ENCODE measurements around the gene PCDH10. TPM values are rescaled to one million over a fixed set of nuclear protein-coding genes. Genes with fewer than 3 reads are reported as not detected.
"Not testable (repeated sequence)": the region's sequence is repeated elsewhere in the genome, so short reads cannot be mapped to it uniquely, and the experiment has no call there.

Gene PCDH10
- total RNA-seq, 2 experiments from 2014 or later: not detected

DNA sequence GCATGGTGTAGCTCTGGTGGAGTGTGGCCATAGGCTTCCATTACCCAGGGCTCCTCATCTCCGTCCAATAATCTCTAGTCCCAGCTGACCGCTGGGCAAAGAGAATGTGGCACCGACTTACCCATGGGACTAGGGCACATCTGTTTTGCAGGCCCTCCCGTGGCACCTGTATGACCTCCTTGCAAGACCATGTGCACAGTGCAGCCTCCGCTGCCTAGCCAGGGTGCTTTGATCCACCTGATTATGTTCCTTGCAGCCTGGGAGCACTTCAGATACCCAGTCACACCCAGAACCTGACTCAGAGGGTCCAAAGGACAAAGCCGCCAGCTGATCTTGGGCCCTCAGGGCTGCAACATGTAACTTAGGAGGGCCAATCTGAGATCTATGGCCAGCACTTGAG is 84.8 kb downstream of the PCDH10 start:
- Mint-ChIP-seq H3K9me3 (peaks cover 8% of the 10 kb centered on the region), H3K27me3 (no peaks in the 10 kb centered on the region), H3K4me1 (ENCODE audit: low read depth) (no peaks in the 10 kb centered on the region), H3K4me3 (no peak overlapping the region), H3K36me3 (ENCODE audit: low read depth) (no peaks in the 10 kb centered on the region), H3K27ac (no peak overlapping the region)
- Histone ChIP-seq H3K27me3 (ENCODE audit: control insufficient read depth in 1 of 2, insufficient read depth in 2 of 2, low read length in 2 of 2) (no peaks in the 10 kb centered on the region), H3K4me3 (ENCODE audit: low read length) (no peak overlapping the region), H3K9me3 (ENCODE audit: control insufficient read depth in 1 of 2, insufficient read depth in 1 of 2, low read length in 2 of 2) (peaks cover 0 to 5% of the 10 kb centered on the region in 2 experiments), H3K36me3 (ENCODE audit: insufficient read depth, low read length) (no peaks in the 10 kb centered on the region), H3K4me1 (ENCODE audit: insufficient read depth, low read length) (no peaks in the 10 kb centered on the region), H3K27ac (ENCODE audit: low read depth in 1 of 2, low read length in 2 of 2) (no peak overlapping the region)
- DNase-seq (no peak), ATAC-seq (ENCODE audit: poor library complexity) (no peak)
- TF ChIP-seq, protein P1, sequence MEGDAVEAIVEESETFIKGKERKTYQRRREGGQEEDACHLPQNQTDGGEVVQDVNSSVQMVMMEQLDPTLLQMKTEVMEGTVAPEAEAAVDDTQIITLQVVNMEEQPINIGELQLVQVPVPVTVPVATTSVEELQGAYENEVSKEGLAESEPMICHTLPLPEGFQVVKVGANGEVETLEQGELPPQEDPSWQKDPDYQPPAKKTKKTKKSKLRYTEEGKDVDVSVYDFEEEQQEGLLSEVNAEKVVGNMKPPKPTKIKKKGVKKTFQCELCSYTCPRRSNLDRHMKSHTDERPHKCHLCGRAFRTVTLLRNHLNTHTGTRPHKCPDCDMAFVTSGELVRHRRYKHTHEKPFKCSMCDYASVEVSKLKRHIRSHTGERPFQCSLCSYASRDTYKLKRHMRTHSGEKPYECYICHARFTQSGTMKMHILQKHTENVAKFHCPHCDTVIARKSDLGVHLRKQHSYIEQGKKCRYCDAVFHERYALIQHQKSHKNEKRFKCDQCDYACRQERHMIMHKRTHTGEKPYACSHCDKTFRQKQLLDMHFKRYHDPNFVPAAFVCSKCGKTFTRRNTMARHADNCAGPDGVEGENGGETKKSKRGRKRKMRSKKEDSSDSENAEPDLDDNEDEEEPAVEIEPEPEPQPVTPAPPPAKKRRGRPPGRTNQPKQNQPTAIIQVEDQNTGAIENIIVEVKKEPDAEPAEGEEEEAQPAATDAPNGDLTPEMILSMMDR (IDR thresholded peaks at IDR 0.05): no peak
- CTCF ChIA-PET: no interaction called here
- POLR2A ChIA-PET: no interaction called here
- intact Hi-C loops (cut with DNase I, micrococcal nuclease): no loop called here

DNA sequence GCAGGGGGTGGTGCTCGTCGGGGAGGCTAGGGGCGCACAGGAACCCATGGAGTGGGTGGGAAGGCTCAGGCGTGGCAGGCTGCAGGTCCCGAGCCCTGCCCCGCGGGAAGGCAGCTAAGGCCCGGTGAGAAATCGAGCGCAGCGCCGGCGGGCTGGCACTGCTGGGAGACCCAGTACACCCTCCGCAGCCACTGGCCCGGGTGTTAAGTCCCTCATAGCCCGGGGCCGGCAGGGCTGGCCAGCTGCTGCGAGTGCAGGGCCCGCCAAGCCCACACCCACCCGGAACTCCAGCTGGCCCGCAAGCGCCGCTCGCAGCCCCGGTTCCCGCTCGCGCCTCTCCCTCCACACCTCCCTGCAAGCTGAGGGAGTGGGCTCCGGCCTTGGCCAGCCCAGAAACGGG is 91.4 kb downstream of the PCDH10 start:
- H3K4me1 Mint-ChIP-seq (ENCODE audit: low read depth); H3K27me3 ChIP-seq (ENCODE audit: control insufficient read depth in 1 of 2, insufficient read depth in 2 of 2, low read length in 2 of 2); intact Hi-C loops (cut with DNase I, micrococcal nuclease); DNase-seq; CTCF ChIA-PET; POLR2A ChIA-PET; H3K27ac Mint-ChIP-seq; ATAC-seq (ENCODE audit: poor library complexity); H3K36me3 ChIP-seq (ENCODE audit: insufficient read depth, low read length); H3K27me3 Mint-ChIP-seq; H3K36me3 Mint-ChIP-seq (ENCODE audit: low read depth); H3K27ac ChIP-seq (ENCODE audit: low read depth in 1 of 2, low read length in 2 of 2); H3K4me1 ChIP-seq (ENCODE audit: insufficient read depth, low read length); H3K9me3 ChIP-seq (ENCODE audit: control insufficient read depth in 1 of 2, insufficient read depth in 1 of 2, low read length in 2 of 2); H3K4me3 ChIP-seq (ENCODE audit: low read length); H3K4me3 Mint-ChIP-seq; H3K9me3 Mint-ChIP-seq: not testable (repeated sequence)
